HepG2 (cell line): ENCODE results near the gene RIMBP2. TPM values are rescaled to one million over a fixed set of nuclear protein-coding genes. Genes with fewer than 3 reads are reported as not detected.

ENCODE experiments used
- ATAC-seq: fragments of 200-7000 bp; cut with Tn5 transposase; 3 replicates; pipeline ENCODE4 v1.9.1; 2020; ENCODE audit warnings: mild to moderate bottlenecking, moderate library complexity
- BruUV-seq: library from RNA; stranded (reverse); fragments of 400-500 nt; replicated peaks from 2 replicates; lab custom pipeline; 2021; lab: Mats Ljungman, UMichigan
- CTCF ChIA-PET: fragments of 300-600 bp; formaldehyde crosslinking; extraction: SDS; loops from one replicate; lab custom pipeline; 2021; ENCODE audit warnings: low total read pairs, inconsistent platforms, low intra/inter-chr PET ratio; lab: Yijun Ruan, JAX
- POLR2A ChIA-PET: fragments of 350-600 bp; sonication (Branson Sonifier 250); formaldehyde crosslinking; loops from one replicate; lab custom pipeline; 2020; ENCODE audit warnings: antibody characterized with exemption, inconsistent platforms; lab: Yijun Ruan, JAX
- DNase-seq: peaks from one replicate; pipeline ENCODE4 v3.0.0-alpha.2; 2015; ENCODE audit warnings: low spot score
- FAIRE-seq: peaks from 3 replicates; lab custom pipeline; 2011; peaks lifted over from hg19 to GRCh38; lab: Jason Lieb, UNC
- H2AFZ ChIP-seq: one replicate; pipeline ENCODE4 v1.6.1; 2011; ENCODE audit warnings: low read length, inconsistent platforms
- H3K27ac ChIP-seq: fragments of 300-600 bp; 3 replicates; pipeline ENCODE4 v1.8.0; 2011; ENCODE audit warnings: mixed run types, mild to moderate bottlenecking, mixed read lengths, low read length, inconsistent platforms; ENCODE audit not compliant: insufficient read depth; ENCODE audit errors: extremely low read length
- H3K27me3 ChIP-seq, 2 experiments: fragments of 200-600 bp in 1 of 2; 2 replicates in 1 of 2; 3 replicates in 1 of 2; pipeline versions ENCODE4 v1.6.0 to v1.8.0; 2011; ENCODE audit warnings: low read length in 2 of 2, mild to moderate bottlenecking in 2 of 2, moderate library complexity in 2 of 2, inconsistent platforms in 1 of 2; ENCODE audit not compliant: insufficient read depth in 2 of 2, control insufficient read depth in 1 of 2
- H3K36me3 ChIP-seq, 2 experiments: fragments of 200-600 bp in 1 of 2; replicated peaks in 1 of 2; 2 replicates in 1 of 2; 3 replicates in 1 of 2; pipeline versions ENCODE4 v1.5.1 to v1.8.0; 2011; ENCODE audit warnings: low read length in 2 of 2, inconsistent platforms in 1 of 2; ENCODE audit not compliant: insufficient read depth in 2 of 2, control insufficient read depth in 1 of 2
- H3K4me1 ChIP-seq: 2 replicates; pipeline ENCODE4 v1.5.1; 2012; ENCODE audit warnings: low read length, inconsistent platforms; ENCODE audit not compliant: insufficient read depth
- H3K4me2 ChIP-seq: 2 replicates; pipeline ENCODE4 v1.6.0; 2011; ENCODE audit warnings: low read depth, low read length, inconsistent platforms
- H3K4me3 ChIP-seq, 3 experiments: fragments of 200-600 bp in 1 of 3; sonication (generic), shearing (Covaris generic) in 1 of 3; replicated peaks in 1 of 3; 2 replicates each; pipeline ENCODE4 v1.5.1; 2011 to 2016; ENCODE audit warnings: low read length in 3 of 3, inconsistent platforms in 2 of 3, low read depth in 2 of 3, mild to moderate bottlenecking in 2 of 3, control low read depth in 1 of 3, mixed read lengths in 1 of 3; ENCODE audit not compliant: insufficient read depth in 1 of 3
- H3K79me2 ChIP-seq: one replicate; pipeline ENCODE4 v1.6.1; 2011; ENCODE audit warnings: low read length, inconsistent platforms; ENCODE audit not compliant: insufficient read depth
- H3K9ac ChIP-seq: 2 replicates; pipeline ENCODE4 v1.6.0; 2011; ENCODE audit warnings: mild to moderate bottlenecking, low read depth, low read length, inconsistent platforms; ENCODE audit not compliant: insufficient read depth
- H3K9me3 ChIP-seq: 2 replicates; pipeline ENCODE4 v1.5.1; 2012; ENCODE audit warnings: mild to moderate bottlenecking, low read length
- H4K20me1 ChIP-seq: 2 replicates; pipeline ENCODE4 v1.6.0; 2011; ENCODE audit warnings: inconsistent platforms, mild to moderate bottlenecking, low read length, moderate library complexity; ENCODE audit not compliant: insufficient read depth
- REST ChIP-seq, 2 experiments: IDR thresholded peaks; 2 replicates each; pipeline ENCODE4 v1.6.1; 2011 to 2012; ENCODE audit warnings: low read length in 2 of 2, borderline replicate concordance in 1 of 2, low read depth in 1 of 2, mild to moderate bottlenecking in 1 of 2, moderate library complexity in 1 of 2
- RFX1 ChIP-seq: fragments of 450-650 bp; IDR thresholded peaks from 2 replicates; pipeline ENCODE4 v1.6.1; 2017
- WGBS: methylation state at CpG from one replicate; pipeline ENCODE4 v1.1.6; 2017; ENCODE audit warnings: low lambda C conversion rate; 5-methylcytosine and 5-hydroxymethylcytosine counted together
- in situ Hi-C: cut with HindIII; loops from 2 replicates; pipeline ENCODE4 v1.10.0; 2017; ENCODE audit warnings: low pct_unique_long_range_greater_than_20kb; ENCODE audit not compliant: extremely low pct_ligation_motif_present
- intact Hi-C: fragments of 100-400 bp; cut with micrococcal nuclease; formaldehyde crosslinking; loops from one replicate; pipeline ENCODE4 v1.10.0; 2022; ENCODE audit not compliant: unreplicated experiment
- polyA plus RNA-seq, 8 experiments: library from polyadenylated mRNA; depleted of rRNA in 3 of 8; stranded (reverse) in 7 of 8; unstranded in 1 of 8; fragments of >200 nt; fragmentation: Illumina TruSeq in 4 of 8; extraction: Trizol in 4 of 8; gene quantifications; 2 replicates each; pipeline versions ENCODE4 v1.2.1 to v1.2.3, GENCODE V29; 2011 to 2016; ENCODE audit warnings: low read depth in 4 of 8, missing spikeins in 1 of 8, mixed read lengths in 1 of 8; ENCODE audit not compliant: insufficient read depth in 1 of 8
- total RNA-seq, 5 experiments: library from RNA; depleted of rRNA; stranded (reverse); fragments of >200 nt; fragmentation: Illumina TruSeq; extraction: Trizol; gene quantifications; 2 replicates each; pipeline ENCODE4 v1.2.3, GENCODE V29; 2016; ENCODE audit warnings: low read depth in 1 of 5
- TF ChIP-seq, protein P1 (sequence below): IDR thresholded peaks from 2 replicates; pipeline ENCODE4 v1.6.1; 2016; ENCODE audit warnings: missing genetic modification reagents, missing compliant biosample characterization

Gene RIMBP2
- total and polyA plus RNA-seq, 2 of the 13 experiments (the other 11 are each of a cell fraction or from before 2014, with no cell fraction given), result 0.03 TPM; not detected in 1

DNA sequence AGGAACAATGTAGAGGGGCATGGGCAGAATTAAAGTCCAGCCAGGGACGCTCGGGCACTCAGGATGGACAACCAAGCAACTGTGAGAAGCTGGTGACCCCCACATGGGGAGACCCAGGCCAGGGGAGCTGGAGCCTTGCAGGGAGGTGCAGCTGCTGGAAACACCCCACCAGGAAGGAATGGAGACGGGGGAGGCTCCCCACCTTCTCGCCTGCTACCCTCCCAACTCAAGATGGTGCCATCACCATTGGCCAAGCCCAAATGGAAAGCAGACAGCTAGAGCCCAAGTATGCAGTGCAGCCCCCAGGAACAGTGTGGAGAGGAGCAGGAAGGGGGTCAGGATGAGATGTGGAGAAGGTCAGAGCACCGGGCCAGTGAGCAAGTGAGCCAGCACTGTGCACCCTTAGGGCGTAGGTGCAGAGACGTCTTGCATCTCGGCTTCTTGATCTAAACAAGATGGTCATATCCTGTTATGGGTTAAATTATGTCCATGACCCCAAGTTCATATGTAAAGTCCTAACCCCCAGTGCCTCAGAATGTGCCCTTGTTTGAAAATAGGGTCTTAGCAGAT, 159.5 kb downstream of the RIMBP2 start (continued):
- no peak for TF ChIP-seq REST (IDR thresholded peaks at IDR 0.05; ENCODE audit: borderline replicate concordance in 1 of 2, low read depth in 1 of 2, low read length in 2 of 2)
- TF ChIP-seq, all 625 proteins: peak for 0

- Histone ChIP-seq H3K27ac (no peak overlapping the region), H3K79me2 (no peaks in the 10 kb centered on the region), H3K4me1 (peaks cover 13% of the 10 kb centered on the region), H3K36me3 (no peaks in the 10 kb centered on the region), H3K27me3 (peaks cover 4 to 33% of the 10 kb centered on the region in 2 experiments; a peak in 4 of 5 replicates), H3K4me3 (no peak overlapping the region), H4K20me1 (no peaks in the 10 kb centered on the region), H3K9ac (no peak overlapping the region), H2AFZ (no peak overlapping the region), H3K4me2 (no peak overlapping the region), H3K9me3 (peaks cover 12% of the 10 kb centered on the region; the same call in 1 of the 2 replicates)
- POLR2A ChIA-PET, result no interaction called here
- no peak for ATAC-seq
- 2% methylated on average over 11 of the region's 20 CpGs for WGBS
- intact Hi-C loops (no loop called here), in situ Hi-C loops (no loop called here)
- no peak for FAIRE-seq
- peak; percentile 35; the same call in 1 of the 2 replicates for TF ChIP-seq RFX1
- TF ChIP-seq, protein P1, sequence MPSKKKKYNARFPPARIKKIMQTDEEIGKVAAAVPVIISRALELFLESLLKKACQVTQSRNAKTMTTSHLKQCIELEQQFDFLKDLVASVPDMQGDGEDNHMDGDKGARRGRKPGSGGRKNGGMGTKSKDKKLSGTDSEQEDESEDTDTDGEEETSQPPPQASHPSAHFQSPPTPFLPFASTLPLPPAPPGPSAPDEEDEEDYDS (CRISPR knock-in tag), result no peak
- CTCF ChIA-PET, result no interaction called here
- no TSS peak for BruUV-seq
- DNase-seq, result no peak
Observed at GRCh38 chr12:130555628-130556485, 160.2 kb downstream of the RIMBP2 start.
